ENCODE measurements around the gene UBASH3B.
"Not testable (repeated sequence)": the region's sequence is repeated elsewhere in the genome, so short reads cannot be mapped to it uniquely, and the experiment has no call there.

UBASH3B gene

GRCh38 chr11:122619757-122620156, 35.8 kb upstream of the UBASH3B start:
- no peak overlapping the region for H3K4me3 ChIP-seq (ENCODE audit: low read depth, low read length)
- no peak for TF ChIP-seq CTCF (IDR thresholded peaks at IDR 0.05; ENCODE audit: low read depth, low read length, missing control alignments)
- DNase-seq (ENCODE audit: low read depth) = no peak

DNA sequence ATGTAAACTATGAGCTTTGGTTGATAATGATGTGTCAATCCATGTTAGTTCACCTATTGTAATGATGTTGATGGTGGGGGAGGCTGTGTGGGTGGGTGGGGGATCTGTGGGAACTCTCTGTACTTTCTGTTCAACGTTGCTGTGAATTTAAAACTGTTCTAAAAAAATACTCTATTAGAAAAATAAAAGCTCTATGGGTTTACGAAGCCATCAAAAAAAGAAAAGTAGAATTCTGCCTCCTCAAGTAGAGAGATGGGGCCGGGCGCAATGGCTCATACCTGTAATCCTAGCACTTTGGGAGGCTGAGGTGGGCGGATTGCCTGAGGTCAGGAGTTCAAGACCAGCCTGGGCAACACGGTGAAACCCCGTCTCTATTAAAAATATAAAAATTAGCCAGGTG, 30.0 kb upstream of the UBASH3B start:
- DNase-seq (ENCODE audit: low read depth); H3K4me3 ChIP-seq (ENCODE audit: low read depth, low read length): not testable (repeated sequence)

- TF ChIP-seq CTCF (IDR thresholded peaks at IDR 0.05; ENCODE audit: low read depth, low read length, missing control alignments) = no peak
- DNase-seq (ENCODE audit: low read depth) = no peak
- H3K4me3 ChIP-seq (ENCODE audit: low read depth, low read length) = no peak overlapping the region
These were observed 29.4 kb upstream of the UBASH3B start for GRCh38 chr11:122625976-122626665.

GRCh38 chr11:122627745-122628144, 27.8 kb upstream of the UBASH3B start:
- no peak overlapping the region for H3K4me3 ChIP-seq (ENCODE audit: low read depth, low read length)
- TF ChIP-seq CTCF (IDR thresholded peaks at IDR 0.05; ENCODE audit: low read depth, low read length, missing control alignments) = no peak
- no peak for DNase-seq (ENCODE audit: low read depth)

- DNase-seq (ENCODE audit: low read depth) = no peak
These were observed 26.5 kb upstream of the UBASH3B start for GRCh38 chr11:122628810-122629555.

GRCh38 chr11:122632181-122632824, 23.2 kb upstream of the UBASH3B start:
- no peak for DNase-seq (ENCODE audit: low read depth)
- no peak for TF ChIP-seq CTCF (IDR thresholded peaks at IDR 0.05; ENCODE audit: low read depth, low read length, missing control alignments)
- H3K4me3 ChIP-seq (ENCODE audit: low read depth, low read length) = no peak overlapping the region

More at GRCh38 chr11:122628810-122629555, 26.5 kb upstream of the UBASH3B start:
- peak; percentile 84 for TF ChIP-seq CTCF (IDR thresholded peaks at IDR 0.05; ENCODE audit: low read depth, low read length, missing control alignments)
- H3K4me3 ChIP-seq (ENCODE audit: low read depth, low read length) = no peak overlapping the region

GRCh38 chr11:122633219-122633829, 22.2 kb upstream of the UBASH3B start:
- no peak overlapping the region for H3K4me3 ChIP-seq (ENCODE audit: low read depth, low read length)
- TF ChIP-seq CTCF (IDR thresholded peaks at IDR 0.05; ENCODE audit: low read depth, low read length, missing control alignments) = peak; percentile 33
- no peak for DNase-seq (ENCODE audit: low read depth)

All from GM12864 (cell line).